ENCODE results near the gene FAM193B.
A peak's percentile ranks its signal among the peaks of the same experiment; 100 is the strongest.

Gene FAM193B

GRCh38 chr5:177507165-177507564 is 47.2 kb downstream of the FAM193B start:
- intact Hi-C loops (cut with DNase I; ENCODE audit: low total_unique reads): no loop called here
- Histone ChIP-seq H3K9me3 (no peaks in the 10 kb centered on the region), H3K27ac (no peak overlapping the region), H3K4me1 (no peaks in the 10 kb centered on the region), H3K4me3 (no peak overlapping the region), H3K27me3 (no peaks in the 10 kb centered on the region), H3K36me3 (peaks cover 16 to 32% (median 20%) of the 10 kb centered on the region in 3 donors)
- TF ChIP-seq CTCF (IDR thresholded peaks at IDR 0.05): no peak
- no peak for DNase-seq

DNA sequence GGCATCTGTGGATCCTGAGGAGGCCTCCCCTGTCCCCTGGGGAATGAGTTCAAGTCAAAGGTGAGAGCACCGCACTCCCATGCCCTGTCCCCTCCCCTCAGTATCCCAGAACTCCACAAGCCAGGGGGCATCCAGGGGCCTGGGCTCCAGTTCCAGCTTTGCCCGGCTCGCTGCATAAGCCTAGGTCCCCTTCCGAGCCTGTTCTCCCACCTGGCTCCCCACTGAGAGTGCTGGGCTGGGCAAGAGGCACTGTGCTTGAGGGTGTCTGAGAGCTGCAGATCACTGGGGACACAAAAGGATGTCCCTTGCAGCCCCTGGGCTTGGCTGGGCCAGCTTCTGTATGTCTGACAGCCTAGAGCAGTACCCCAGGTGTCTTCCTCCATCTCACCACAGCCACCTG is 49.3 kb downstream of the FAM193B start:
- Histone ChIP-seq H3K4me3 (no peak overlapping the region), H3K36me3 (peaks cover 0 to 11% (median 0%) of the 10 kb centered on the region in 3 donors), H3K9me3 (no peaks in the 10 kb centered on the region), H3K4me1 (peaks cover 0 to 6% (median 3%) of the 10 kb centered on the region in 4 donors), H3K27ac (no peak overlapping the region), H3K27me3 (no peaks in the 10 kb centered on the region)
- intact Hi-C loops (cut with DNase I; ENCODE audit: low total_unique reads): no loop called here
- DNase-seq: no peak
- no peak for TF ChIP-seq CTCF (IDR thresholded peaks at IDR 0.05)

DNA sequence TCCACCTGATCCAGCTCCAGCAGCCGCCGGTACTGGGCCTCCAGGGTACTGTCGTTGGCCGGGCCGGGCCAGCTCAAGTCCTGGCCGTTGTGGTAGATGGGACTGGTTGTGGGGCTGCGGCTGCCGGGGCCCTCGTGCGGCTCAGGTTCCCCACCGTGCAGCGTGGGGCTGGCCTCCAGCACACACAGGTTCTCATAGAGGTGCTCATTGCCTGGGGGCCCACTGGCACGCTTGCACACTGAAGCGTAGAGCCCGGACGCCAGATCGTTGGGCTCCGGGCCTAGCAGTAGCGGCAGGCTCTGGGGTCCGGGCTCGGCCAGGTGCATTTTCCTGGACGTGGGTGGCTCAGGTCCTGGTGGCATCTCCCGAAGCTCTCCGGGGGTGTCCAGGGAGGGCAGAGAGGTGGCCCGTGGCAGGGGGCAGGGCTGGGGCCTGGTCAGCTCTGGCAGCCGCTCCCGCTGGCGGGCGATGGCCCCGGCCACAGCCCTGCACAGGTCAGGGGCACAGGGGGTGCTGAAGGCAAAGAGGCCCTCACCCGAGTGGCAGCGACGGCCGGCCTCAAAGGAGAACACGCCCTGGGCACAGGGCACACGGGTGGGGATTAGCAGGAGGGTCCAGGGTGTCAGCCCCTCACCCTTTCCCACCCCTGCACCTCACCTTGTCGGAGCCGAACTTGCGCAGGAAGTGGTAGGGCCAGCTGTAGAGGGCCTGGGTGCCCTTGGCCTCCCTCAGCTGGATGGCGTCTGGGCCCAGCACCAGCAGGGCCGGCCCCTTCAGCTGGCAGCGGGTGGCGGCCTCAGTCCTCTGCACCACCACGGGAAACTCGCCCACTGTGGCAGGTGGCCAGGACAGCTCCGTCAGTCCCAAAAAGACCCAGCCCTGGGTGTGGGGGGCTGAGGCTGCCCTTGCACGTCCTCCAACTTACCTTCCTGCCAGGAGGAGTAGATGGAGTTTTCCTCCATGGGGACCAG is 50.0 kb downstream of the FAM193B start:
- Histone ChIP-seq H3K9me3 (no peaks in the 10 kb centered on the region), H3K27me3 (no peaks in the 10 kb centered on the region), H3K4me1 (peaks cover 0 to 6% (median 3%) of the 10 kb centered on the region in 4 donors), H3K27ac (no peak overlapping the region), H3K4me3 (no peak overlapping the region), H3K36me3 (peaks cover 0 to 7% (median 0%) of the 10 kb centered on the region in 3 donors)
- DNase-seq: peak in 1 of 2 donors; percentile 64
- intact Hi-C loops (cut with DNase I; ENCODE audit: low total_unique reads): loop anchor here (5.0 kb wide), 1 partner anchor 112 kb away; no protein-coding TSS in a partner anchor
- no peak for TF ChIP-seq CTCF (IDR thresholded peaks at IDR 0.05)

GRCh38 chr5:177503351-177504085 is 50.8 kb downstream of the FAM193B start:
- Histone ChIP-seq H3K9me3 (no peaks in the 10 kb centered on the region), H3K4me1 (peaks cover 0 to 9% (median 4%) of the 10 kb centered on the region in 4 donors), H3K36me3 (peaks cover 0 to 2% (median 0%) of the 10 kb centered on the region in 3 donors), H3K4me3 (no peak overlapping the region), H3K27me3 (no peaks in the 10 kb centered on the region), H3K27ac (no peak overlapping the region)
- no peak for TF ChIP-seq CTCF (IDR thresholded peaks at IDR 0.05)
- DNase-seq: no peak
- intact Hi-C loops (cut with DNase I; ENCODE audit: low total_unique reads): loop anchor here (5.0 kb wide), 1 partner anchor 111 kb away; no protein-coding TSS in a partner anchor

GRCh38 chr5:177502886-177503285 is 51.5 kb downstream of the FAM193B start:
- Histone ChIP-seq H3K36me3 (no peaks in the 10 kb centered on the region), H3K4me3 (no peak overlapping the region), H3K9me3 (no peaks in the 10 kb centered on the region), H3K27me3 (no peaks in the 10 kb centered on the region), H3K27ac (no peak overlapping the region), H3K4me1 (peaks cover 0 to 15% (median 10%) of the 10 kb centered on the region in 4 donors)
- DNase-seq: no peak
- TF ChIP-seq CTCF (IDR thresholded peaks at IDR 0.05): no peak
- intact Hi-C loops (cut with DNase I; ENCODE audit: low total_unique reads): loop anchor here (5.0 kb wide), 1 partner anchor 111 kb away; no protein-coding TSS in a partner anchor
